C4-2B (cell line): ENCODE measurements around the gene SIK3.

Experiments
- H3K27ac ChIP-seq: fragments of 450-650 bp; 2 replicates; pipeline ENCODE4 v1.5.1; 2017
- ZFX ChIP-seq: fragments of 450-650 bp; IDR thresholded peaks from 2 replicates; pipeline ENCODE4 v1.6.1; 2017
- TF ChIP-seq, protein P1 (sequence below): fragments of 450-650 bp; conservative IDR thresholded peaks from 2 replicates; pipeline ENCODE4 v1.5.1; 2017; ENCODE audit warnings: mild to moderate bottlenecking

The SIK3 gene

DNA sequence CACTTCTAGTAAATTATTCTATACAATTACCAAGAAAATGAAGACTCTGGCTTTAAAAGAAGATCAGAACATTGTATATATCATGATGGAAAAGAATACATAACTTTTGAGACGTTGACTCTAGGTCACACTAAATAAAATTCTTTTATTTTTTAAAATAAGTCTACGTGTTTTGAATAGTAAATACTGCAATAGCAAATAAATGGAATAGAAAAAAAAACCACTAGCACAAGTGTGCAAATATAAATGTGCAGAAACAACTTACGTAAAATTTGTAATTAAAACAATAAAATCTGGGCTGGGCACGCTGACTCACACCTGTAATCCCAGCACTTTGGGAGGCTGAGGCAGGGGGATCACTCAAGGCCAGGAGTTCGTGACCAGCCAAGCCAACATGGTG lies 17.9 kb downstream of the SIK3 start:
- no peak overlapping the region for H3K27ac ChIP-seq
- no peak for TF ChIP-seq ZFX
- TF ChIP-seq, protein P1, sequence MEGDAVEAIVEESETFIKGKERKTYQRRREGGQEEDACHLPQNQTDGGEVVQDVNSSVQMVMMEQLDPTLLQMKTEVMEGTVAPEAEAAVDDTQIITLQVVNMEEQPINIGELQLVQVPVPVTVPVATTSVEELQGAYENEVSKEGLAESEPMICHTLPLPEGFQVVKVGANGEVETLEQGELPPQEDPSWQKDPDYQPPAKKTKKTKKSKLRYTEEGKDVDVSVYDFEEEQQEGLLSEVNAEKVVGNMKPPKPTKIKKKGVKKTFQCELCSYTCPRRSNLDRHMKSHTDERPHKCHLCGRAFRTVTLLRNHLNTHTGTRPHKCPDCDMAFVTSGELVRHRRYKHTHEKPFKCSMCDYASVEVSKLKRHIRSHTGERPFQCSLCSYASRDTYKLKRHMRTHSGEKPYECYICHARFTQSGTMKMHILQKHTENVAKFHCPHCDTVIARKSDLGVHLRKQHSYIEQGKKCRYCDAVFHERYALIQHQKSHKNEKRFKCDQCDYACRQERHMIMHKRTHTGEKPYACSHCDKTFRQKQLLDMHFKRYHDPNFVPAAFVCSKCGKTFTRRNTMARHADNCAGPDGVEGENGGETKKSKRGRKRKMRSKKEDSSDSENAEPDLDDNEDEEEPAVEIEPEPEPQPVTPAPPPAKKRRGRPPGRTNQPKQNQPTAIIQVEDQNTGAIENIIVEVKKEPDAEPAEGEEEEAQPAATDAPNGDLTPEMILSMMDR: no peak

DNA sequence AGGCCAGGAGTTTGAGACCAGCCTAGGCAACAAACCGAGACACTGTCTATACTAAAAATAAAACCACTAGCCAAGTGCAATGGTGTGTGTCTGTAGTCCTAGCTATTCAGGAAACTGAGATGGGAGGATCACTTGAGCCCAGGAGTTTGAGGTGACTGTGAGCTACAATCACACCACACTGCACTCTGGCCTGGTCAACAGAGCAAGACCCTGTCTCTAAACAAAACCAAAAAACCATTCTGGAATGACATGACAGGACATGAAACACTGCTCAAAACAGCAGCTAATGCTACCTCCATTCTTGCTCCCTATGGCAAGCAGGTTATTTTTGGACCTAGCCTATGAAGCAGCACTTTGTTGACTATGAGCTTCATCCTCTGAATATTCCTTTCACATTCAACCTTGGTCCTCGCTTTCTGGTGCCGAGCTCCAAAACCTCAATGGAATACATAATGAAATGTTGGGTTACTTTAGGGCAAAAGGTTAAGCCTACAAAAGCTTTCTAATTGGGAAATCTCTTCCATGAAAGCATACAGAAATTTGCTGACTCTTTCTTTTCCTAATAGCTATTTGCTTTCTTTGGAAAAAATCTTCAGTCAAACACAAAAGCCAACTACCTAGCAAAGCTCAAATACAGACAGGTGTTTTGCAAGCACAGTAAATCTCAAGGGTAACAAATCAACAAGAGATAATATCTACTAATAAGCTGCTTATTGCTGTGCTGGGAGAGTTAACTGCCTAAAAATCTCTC lies 21.1 kb downstream of the SIK3 start:
- TF ChIP-seq, protein P1: no peak
- TF ChIP-seq ZFX: no peak
- H3K27ac ChIP-seq: peak overlapping the region; percentile 66

GRCh38 chr11:117075186-117075585 lies 23.0 kb downstream of the SIK3 start:
- H3K27ac ChIP-seq: no peak overlapping the region
- no peak for TF ChIP-seq ZFX
- TF ChIP-seq, protein P1: no peak

GRCh38 chr11:117074119-117074518 lies 24.1 kb downstream of the SIK3 start:
- TF ChIP-seq, protein P1: no peak
- no peak for TF ChIP-seq ZFX
- H3K27ac ChIP-seq: no peak overlapping the region

- TF ChIP-seq, protein P1: no peak
- no peak overlapping the region for H3K27ac ChIP-seq
These were observed 24.7 kb downstream of the SIK3 start for GRCh38 chr11:117073539-117073938.

- no peak overlapping the region for H3K27ac ChIP-seq
- TF ChIP-seq, protein P1: no peak
- no peak for TF ChIP-seq ZFX
These were observed 25.4 kb downstream of the SIK3 start for GRCh38 chr11:117072517-117073461.

DNA sequence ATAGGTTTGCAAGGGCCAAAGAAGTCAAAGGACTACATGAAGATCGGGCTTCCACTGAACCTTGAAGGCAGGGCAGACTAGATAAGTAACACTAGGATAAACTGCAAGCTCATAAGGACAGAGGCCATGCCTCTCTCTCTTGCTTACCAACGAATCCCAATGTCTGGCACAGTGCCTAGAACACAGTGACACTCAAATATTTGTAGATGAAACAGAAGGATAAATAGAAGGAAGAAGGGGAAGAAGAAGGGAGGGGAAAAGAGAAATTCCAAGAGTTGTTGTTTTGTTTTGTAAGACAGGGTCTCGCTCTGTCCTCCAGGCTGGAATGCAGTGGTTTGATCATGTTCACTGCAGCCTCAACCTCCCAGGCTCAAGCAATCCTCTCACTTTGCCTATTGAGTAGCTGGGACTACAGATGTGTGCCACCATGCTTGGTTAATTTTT lies 26.9 kb downstream of the SIK3 start:
- peak overlapping the region; percentile 72 for H3K27ac ChIP-seq
- no peak for TF ChIP-seq ZFX
- TF ChIP-seq, protein P1: no peak
